Thyroid gland (tissue), 4 donors: ENCODE results near the gene GASK1B. TPM values are rescaled to one million over a fixed set of nuclear protein-coding genes. Genes with fewer than 3 reads are reported as not detected.
A peak's percentile ranks its signal among the peaks of the same experiment; 100 is the strongest.

Source experiments
- DNase-seq, 2 donors: peaks; one replicate each; pipeline ENCODE4 v3.0.0-alpha.2; 2019
- H3K27ac ChIP-seq, 3 donors: fragments of 200-600 bp; sonication (generic); 1 replicate in 2 of 3; 2 replicates in 1 of 3; pipeline ENCODE4 v1.5.1; 2016 to 2019; ENCODE audit warnings: mild to moderate bottlenecking in 1 of 3, moderate library complexity in 1 of 3
- H3K27me3 ChIP-seq: fragments of 200-600 bp; sonication (generic); one replicate; pipeline ENCODE4 v1.5.1; 2019
- H3K36me3 ChIP-seq, 2 donors: fragments of 200-600 bp; sonication (generic); one replicate each; pipeline ENCODE4 v1.5.1; 2016 to 2019
- H3K4me1 ChIP-seq, 2 donors: fragments of 200-600 bp; sonication (generic); one replicate each; pipeline ENCODE4 v1.5.1; 2017 to 2019
- H3K4me3 ChIP-seq, 3 donors: fragments of 200-600 bp; sonication (generic); replicated peaks in 1 of 3; 1 replicate in 2 of 3; 2 replicates in 1 of 3; pipeline ENCODE4 v1.5.1; 2016; ENCODE audit warnings: mild to moderate bottlenecking in 1 of 3
- H3K9me3 ChIP-seq: fragments of 200-600 bp; sonication (generic); one replicate; pipeline ENCODE4 v1.5.1; 2017
- CTCF ChIP-seq, 6 experiments: fragments of 200-600 bp in 3 of 6; fragments of 450-650 bp in 3 of 6; sonication (generic) in 3 of 6; IDR thresholded peaks; one replicate each; pipeline ENCODE4 v1.5.1; 2016 to 2019; ENCODE audit warnings: antibody characterized with exemption in 6 of 6, mild to moderate bottlenecking in 2 of 6, inconsistent platforms in 1 of 6, moderate library complexity in 1 of 6
- POLR2A ChIP-seq, 2 donors: fragments of 450-650 bp; IDR thresholded peaks; one replicate each; pipeline ENCODE4 v1.6.1; 2017; ENCODE audit warnings: antibody characterized with exemption in 2 of 2, mild to moderate bottlenecking in 2 of 2, moderate library complexity in 1 of 2
- WGBS, 2 donors: methylation state at CpG; one replicate each; pipeline ENCODE4 v1.1.5; 2017; 5-methylcytosine and 5-hydroxymethylcytosine counted together
- intact Hi-C: fragments of 100-400 bp; cut with DNase I; formaldehyde crosslinking; loops from one replicate; pipeline ENCODE4 v1.15.1; 2023
- total RNA-seq, 4 donors: library from RNA; depleted of rRNA; stranded (reverse); fragments of >200 nt; gene quantifications; one replicate each; pipeline ENCODE4 v1.2.3, GENCODE V29; 2016

GASK1B gene
- total RNA-seq, 4 donors from 2014 or later = 16.0 to 27.9 (median 19.9) TPM

GRCh38 chr4:158169931-158170690, 2.7 kb downstream of the GASK1B start:
- no peak for DNase-seq
- Histone ChIP-seq H3K4me3 (peak overlapping the region in 1 of 3 donors; percentile 18), H3K27me3 (no peaks in the 10 kb centered on the region), H3K4me1 (peaks cover 4 to 5% of the 10 kb centered on the region in 2 donors), H3K27ac (peak overlapping the region in 2 of 3 donors; percentile 49 to 56), H3K9me3 (no peaks in the 10 kb centered on the region), H3K36me3 (no peaks in the 10 kb centered on the region)
- TF ChIP-seq CTCF (IDR thresholded peaks at IDR 0.05) = no peak
- no peak for TF ChIP-seq POLR2A (IDR thresholded peaks at IDR 0.05)
- intact Hi-C loops = loop anchor here (10.0 kb wide), 1 partner anchor 175 kb away; no protein-coding TSS in a partner anchor
- 70 to 71% methylated on average over 15 to 17 of the region's 18 CpGs for WGBS, 2 donors

GRCh38 chr4:158169506-158169905, 3.3 kb downstream of the GASK1B start:
- intact Hi-C loops = loop anchor here (10.0 kb wide), 1 partner anchor 175 kb away; no protein-coding TSS in a partner anchor
- WGBS, 2 donors = 50 to 65% methylated on average over 3 of the region's 3 CpGs
- TF ChIP-seq POLR2A (IDR thresholded peaks at IDR 0.05) (no peak), CTCF (IDR thresholded peaks at IDR 0.05) (no peak)

GRCh38 chr4:158168606-158169005, 4.2 kb downstream of the GASK1B start:
- Histone ChIP-seq H3K4me3 (peak overlapping the region in 1 of 3 donors; percentile 5), H3K4me1 (peaks cover 4 to 5% of the 10 kb centered on the region in 2 donors), H3K9me3 (no peaks in the 10 kb centered on the region), H3K27me3 (no peaks in the 10 kb centered on the region), H3K27ac (peak overlapping the region in 1 of 3 donors; percentile 56), H3K36me3 (no peaks in the 10 kb centered on the region)
- 72 to 89% methylated on average over 5 of the region's 5 CpGs for WGBS, 2 donors
- DNase-seq = no peak
- TF ChIP-seq POLR2A (IDR thresholded peaks at IDR 0.05) (no peak), CTCF (IDR thresholded peaks at IDR 0.05) (no peak)
- intact Hi-C loops = loop anchor here (10.0 kb wide), 1 partner anchor 174 kb away; no protein-coding TSS in a partner anchor

More at GRCh38 chr4:158169506-158169905, 3.3 kb downstream of the GASK1B start:
- no peaks in the 10 kb centered on the region for H3K36me3 ChIP-seq
- peak overlapping the region; percentile 13 to 56 (median 49) for H3K27ac ChIP-seq
- H3K4me3 ChIP-seq = no peak overlapping the region
- peaks cover 4 to 5% of the 10 kb centered on the region in 2 donors for H3K4me1 ChIP-seq
- no peaks in the 10 kb centered on the region for H3K9me3 ChIP-seq
- no peaks in the 10 kb centered on the region for H3K27me3 ChIP-seq
- DNase-seq = no peak

- Histone ChIP-seq H3K27ac (no peak overlapping the region), H3K4me3 (no peak overlapping the region), H3K27me3 (no peaks in the 10 kb centered on the region), H3K4me1 (no peaks in the 10 kb centered on the region), H3K9me3 (no peaks in the 10 kb centered on the region), H3K36me3 (no peaks in the 10 kb centered on the region)
- 60% methylated on average over 2 of the region's 2 CpGs for WGBS, 2 donors
- TF ChIP-seq POLR2A (IDR thresholded peaks at IDR 0.05) (no peak), CTCF (IDR thresholded peaks at IDR 0.05) (no peak)
- intact Hi-C loops = loop anchor here (10.0 kb wide), 1 partner anchor 172 kb away; no protein-coding TSS in a partner anchor
- DNase-seq = no peak
These were observed 6.1 kb downstream of the GASK1B start for GRCh38 chr4:158166701-158167100.

GRCh38 chr4:158164768-158165213, 8.0 kb downstream of the GASK1B start:
- H3K4me1 ChIP-seq = no peaks in the 10 kb centered on the region
- intact Hi-C loops = loop anchor here (10.0 kb wide), 1 partner anchor 170 kb away; no protein-coding TSS in a partner anchor
- TF ChIP-seq CTCF (IDR thresholded peaks at IDR 0.05) = no peak
- no peak for TF ChIP-seq POLR2A (IDR thresholded peaks at IDR 0.05)
- no peak overlapping the region for H3K4me3 ChIP-seq
- no peaks in the 10 kb centered on the region for H3K36me3 ChIP-seq
- H3K9me3 ChIP-seq = no peaks in the 10 kb centered on the region
- H3K27ac ChIP-seq = no peak overlapping the region
- H3K27me3 ChIP-seq = no peaks in the 10 kb centered on the region
- no peak for DNase-seq
- WGBS, 2 donors = 65 to 73% methylated on average over 3 of the region's 3 CpGs
